ENCODE results near the gene RGL3.
"Not testable (repeated sequence)": the region's sequence is repeated elsewhere in the genome, so short reads cannot be mapped to it uniquely, and the experiment has no call there.

The RGL3 gene, protein sequence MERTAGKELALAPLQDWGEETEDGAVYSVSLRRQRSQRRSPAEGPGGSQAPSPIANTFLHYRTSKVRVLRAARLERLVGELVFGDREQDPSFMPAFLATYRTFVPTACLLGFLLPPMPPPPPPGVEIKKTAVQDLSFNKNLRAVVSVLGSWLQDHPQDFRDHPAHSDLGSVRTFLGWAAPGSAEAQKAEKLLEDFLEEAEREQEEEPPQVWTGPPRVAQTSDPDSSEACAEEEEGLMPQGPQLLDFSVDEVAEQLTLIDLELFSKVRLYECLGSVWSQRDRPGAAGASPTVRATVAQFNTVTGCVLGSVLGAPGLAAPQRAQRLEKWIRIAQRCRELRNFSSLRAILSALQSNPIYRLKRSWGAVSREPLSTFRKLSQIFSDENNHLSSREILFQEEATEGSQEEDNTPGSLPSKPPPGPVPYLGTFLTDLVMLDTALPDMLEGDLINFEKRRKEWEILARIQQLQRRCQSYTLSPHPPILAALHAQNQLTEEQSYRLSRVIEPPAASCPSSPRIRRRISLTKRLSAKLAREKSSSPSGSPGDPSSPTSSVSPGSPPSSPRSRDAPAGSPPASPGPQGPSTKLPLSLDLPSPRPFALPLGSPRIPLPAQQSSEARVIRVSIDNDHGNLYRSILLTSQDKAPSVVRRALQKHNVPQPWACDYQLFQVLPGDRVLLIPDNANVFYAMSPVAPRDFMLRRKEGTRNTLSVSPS

DNA sequence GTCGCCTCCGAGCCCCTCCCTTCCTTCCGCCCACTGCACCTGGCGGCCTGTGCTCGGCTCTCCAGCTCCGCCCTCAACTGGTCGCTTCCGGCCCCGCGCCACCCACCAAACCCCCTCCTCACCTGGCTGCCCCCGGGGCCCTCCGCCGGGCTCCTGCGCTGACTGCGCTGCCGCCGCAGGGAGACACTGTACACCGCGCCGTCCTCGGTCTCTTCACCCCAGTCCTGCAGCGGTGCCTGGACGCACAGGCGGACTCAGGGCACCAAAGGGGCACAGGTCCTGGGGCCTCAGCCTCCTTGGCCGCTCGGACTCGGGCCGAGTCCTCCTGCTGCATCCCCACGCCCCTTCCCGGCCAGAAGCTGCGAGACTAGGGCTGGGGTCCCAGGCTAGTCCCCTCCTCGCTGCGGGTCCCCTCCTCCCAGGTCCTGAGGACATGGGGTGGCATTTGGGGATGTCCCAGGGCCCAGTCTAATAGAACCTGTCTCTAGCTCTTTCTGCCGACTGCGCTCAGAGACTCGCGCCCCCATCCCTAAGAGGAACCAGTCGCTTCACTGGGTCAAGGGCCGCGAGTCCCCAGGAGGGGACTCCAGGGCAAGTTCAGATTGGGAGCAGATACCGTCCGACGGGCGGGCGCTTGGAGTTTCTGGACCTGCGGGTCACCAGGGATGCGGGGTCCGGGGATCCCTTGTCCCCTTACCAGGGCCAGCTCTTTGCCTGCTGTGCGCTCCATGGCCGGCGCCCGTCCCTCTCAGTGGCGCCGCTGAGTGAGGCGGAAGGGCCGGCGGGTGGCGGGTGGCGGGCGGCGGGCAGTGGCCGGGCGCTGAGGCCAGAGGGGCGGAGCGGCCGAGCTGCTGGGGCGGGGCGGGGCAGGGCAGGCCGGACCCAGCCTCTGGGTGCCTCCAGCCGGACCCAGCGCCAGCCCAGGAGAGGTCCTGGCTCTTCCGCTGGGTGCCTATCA lies at the start of gene RGL3:
Gene RGL3, minus strand, starts transcription at position 766 of the 958 bp plus-strand sequence. Its CDS starts 36 bp downstream, at position 730.
- DNase-seq (ENCODE audit: low read depth in 2 of 3, low spot score in 1 of 3) = no peak

GRCh38 chr19:11468266-11468845 lies 49.2 kb upstream of the RGL3 start:
- not testable (repeated sequence) for DNase-seq (ENCODE audit: low read depth in 2 of 3, low spot score in 1 of 3)

- DNase-seq (ENCODE audit: low read depth in 2 of 3, low spot score in 1 of 3) = no peak
Measured at GRCh38 chr19:11465600-11465999, 46.5 kb upstream of the RGL3 start.

GRCh38 chr19:11464333-11465265 lies 45.5 kb upstream of the RGL3 start:
- no peak for DNase-seq (ENCODE audit: low read depth in 2 of 3, low spot score in 1 of 3)

DNA sequence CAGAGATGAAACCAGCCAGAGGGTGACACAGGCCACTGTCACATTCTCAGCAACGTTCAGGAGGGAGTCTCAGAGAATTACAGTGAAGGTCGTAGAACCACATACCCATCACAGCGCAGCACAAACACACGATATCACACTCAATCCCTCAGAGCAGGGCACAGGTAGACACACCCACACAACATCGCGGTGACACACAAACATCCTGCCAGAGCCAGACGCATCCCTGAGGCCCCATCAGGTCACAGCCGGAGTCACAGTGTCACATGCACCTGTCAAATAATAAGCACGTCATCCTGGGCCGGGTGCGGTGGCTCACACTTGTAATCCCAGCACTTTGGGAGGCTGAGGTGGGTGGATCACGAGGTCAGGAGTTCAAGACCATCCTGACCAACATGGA lies 44.3 kb upstream of the RGL3 start:
- DNase-seq (ENCODE audit: low read depth in 2 of 3, low spot score in 1 of 3) = no peak

GRCh38 chr19:11461453-11461852 lies 42.3 kb upstream of the RGL3 start:
- no peak for DNase-seq (ENCODE audit: low read depth in 2 of 3, low spot score in 1 of 3)

DNA sequence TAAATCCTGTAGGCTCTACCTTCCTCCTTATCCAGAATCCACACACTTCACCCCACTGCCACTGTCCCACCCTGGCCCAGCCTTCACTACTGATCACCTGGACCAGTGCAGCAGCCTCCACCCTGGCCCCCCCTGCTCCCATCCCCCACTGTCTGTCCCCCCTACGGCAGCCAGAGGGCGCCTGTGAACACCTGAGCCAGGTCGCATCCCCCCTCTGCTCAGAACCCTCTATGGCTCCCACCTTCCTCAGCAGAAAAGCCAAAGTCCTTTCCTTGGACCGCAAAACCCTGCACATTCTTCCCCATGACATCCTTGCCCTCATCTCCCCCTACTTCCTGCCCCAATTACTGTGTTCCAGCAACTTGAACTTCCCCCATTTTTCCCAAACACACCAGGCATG lies 41.1 kb upstream of the RGL3 start:
- DNase-seq (ENCODE audit: low read depth in 2 of 3, low spot score in 1 of 3) = no peak

GRCh38 chr19:11458912-11459311 lies 39.8 kb upstream of the RGL3 start:
- not testable (repeated sequence) for DNase-seq (ENCODE audit: low read depth in 2 of 3, low spot score in 1 of 3)

GRCh38 chr19:11458236-11458900 lies 39.3 kb upstream of the RGL3 start:
- DNase-seq (ENCODE audit: low read depth in 2 of 3, low spot score in 1 of 3) = no peak

DNA sequence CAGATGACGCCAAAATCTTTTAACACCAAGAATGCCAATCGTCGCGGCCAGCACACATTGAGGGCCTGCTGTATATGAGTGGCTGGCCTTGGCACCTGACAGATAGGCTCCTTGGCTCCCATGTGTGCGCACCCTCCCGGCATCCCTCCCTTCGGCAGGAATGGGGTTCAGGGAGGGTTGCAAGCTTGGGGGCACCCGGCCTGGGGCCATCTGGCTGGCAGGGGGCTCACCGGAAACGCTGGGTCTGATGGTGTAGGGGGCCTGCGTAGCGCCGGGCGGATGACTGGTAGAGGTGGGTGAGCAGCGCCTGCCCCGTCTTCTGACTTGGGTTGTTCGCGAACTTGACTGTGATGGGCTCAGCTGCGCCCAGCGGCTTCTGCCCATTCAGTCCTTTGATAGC lies 38.7 kb upstream of the RGL3 start:
- DNase-seq (ENCODE audit: low read depth in 2 of 3, low spot score in 1 of 3) = no peak

DNA sequence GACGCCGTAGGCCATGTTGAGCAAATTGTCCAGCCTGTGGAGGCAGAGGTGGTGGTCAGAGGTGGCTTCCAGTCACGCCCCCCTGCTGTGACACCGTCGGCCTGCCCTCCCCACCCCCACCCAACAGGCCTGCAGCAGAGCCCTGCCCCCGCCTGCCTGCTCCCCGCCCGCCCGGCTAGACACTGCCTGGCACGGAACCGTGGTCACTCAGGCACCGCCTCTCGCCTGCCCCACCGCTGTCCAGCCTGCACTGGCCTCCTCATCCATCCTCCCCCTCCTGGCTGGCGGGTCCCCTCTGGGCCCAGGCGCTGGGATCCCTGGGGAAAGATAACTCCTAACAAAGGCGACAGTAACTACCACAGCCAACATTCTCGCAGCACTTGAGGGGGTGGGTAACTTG lies 38.0 kb upstream of the RGL3 start:
- DNase-seq (ENCODE audit: low read depth in 2 of 3, low spot score in 1 of 3) = no peak

DNA sequence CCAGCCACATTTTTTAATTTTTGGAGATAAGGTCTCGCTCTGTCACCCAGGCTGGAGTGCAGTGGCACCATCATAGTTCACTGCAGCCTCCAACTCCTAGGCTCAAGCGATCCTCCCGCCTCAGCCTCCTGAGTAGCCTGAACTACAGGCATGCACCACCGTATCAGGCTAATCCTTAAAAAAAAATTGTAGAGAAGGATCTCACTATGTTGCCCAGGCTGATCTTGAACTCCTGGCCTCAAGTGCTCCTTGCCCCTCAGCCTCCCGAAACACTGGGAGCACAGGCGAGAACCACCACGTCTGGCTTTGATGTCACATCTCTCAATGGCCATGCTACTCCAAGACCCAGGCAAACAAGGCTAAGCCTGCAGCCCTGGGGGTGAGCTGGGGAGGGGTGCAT lies 37.5 kb upstream of the RGL3 start:
- DNase-seq (ENCODE audit: low read depth in 2 of 3, low spot score in 1 of 3) = no peak

GRCh38 chr19:11455233-11455554 lies 36.1 kb upstream of the RGL3 start:
- not testable (repeated sequence) for DNase-seq (ENCODE audit: low read depth in 2 of 3, low spot score in 1 of 3)

DNA sequence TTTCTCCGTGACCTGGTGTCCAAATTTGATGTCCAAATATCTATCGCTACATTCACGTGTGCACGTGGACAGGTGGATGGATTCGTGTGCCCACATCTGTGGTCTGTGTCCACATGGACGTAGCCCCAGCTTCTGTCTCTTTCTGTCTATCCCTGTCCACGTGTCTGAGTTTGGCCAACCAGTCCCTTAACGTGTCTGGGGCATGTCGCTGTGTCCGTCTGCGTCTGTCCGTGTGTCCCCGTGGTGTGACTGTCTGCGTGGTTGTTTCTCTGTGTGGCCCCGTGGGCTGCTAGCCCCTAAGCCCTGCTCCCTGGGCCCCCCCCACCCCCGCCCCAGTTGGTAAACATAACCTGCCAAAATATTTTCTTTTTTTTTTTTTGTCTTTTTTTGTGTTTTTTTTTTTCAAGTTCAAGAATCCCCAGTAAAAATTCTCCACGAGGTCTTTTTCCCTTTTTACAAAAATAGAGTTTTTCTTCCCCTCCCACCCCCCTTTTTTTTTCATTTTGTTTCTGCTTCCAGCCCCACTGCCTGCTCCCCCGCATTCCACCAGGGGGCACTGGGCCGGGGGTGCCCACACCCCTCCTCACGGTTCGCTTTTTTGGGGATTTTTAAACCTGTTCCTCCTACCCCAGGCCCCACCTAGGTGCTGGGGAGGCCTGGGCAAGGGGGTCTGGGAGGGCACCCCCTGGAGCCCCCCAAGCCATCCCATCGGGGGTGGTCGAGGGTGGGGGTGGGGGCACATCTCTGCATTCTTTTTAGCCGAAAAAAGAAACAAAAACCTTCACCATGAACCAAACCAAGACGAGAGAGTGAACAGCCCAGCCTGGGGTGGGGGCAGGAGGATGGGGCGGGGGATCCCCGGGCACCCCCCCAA lies 34.6 kb upstream of the RGL3 start:
- DNase-seq (ENCODE audit: low read depth in 2 of 3, low spot score in 1 of 3) = no peak

DNA sequence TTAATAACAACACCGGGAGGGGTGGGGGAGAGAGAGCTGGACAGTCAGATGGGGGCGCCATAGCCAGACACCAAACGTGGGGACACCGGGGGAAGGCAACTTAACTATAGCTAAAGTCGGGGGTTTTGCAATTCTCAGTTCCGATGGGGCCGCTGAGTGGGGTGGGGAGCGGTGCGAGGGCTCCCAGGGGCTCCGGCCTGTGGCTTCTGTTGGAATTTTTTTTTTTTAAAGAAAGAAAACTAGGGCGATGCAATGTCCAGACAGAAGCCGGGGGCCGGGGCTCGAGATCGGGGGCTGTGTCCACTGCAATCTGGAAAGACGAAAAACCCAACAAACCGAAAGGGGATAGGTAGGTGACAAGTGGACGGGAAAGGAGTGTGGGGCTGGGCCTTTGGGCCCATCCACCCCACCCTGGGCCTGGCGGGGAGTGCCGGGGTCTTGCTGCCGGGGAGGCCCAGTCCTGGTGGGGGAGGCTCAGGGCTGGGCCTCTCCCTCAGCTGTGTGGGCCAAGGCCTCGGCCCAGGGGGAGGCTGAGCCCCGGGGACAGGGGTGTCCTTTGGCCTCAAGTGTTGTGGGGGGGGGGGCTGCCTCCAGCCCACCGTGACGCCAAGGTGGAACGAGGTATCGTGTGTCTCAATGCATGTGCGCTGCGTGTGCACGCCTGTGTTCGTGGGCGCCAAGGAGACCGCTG lies 33.7 kb upstream of the RGL3 start:
- no peak for DNase-seq (ENCODE audit: low read depth in 2 of 3, low spot score in 1 of 3)

DNA sequence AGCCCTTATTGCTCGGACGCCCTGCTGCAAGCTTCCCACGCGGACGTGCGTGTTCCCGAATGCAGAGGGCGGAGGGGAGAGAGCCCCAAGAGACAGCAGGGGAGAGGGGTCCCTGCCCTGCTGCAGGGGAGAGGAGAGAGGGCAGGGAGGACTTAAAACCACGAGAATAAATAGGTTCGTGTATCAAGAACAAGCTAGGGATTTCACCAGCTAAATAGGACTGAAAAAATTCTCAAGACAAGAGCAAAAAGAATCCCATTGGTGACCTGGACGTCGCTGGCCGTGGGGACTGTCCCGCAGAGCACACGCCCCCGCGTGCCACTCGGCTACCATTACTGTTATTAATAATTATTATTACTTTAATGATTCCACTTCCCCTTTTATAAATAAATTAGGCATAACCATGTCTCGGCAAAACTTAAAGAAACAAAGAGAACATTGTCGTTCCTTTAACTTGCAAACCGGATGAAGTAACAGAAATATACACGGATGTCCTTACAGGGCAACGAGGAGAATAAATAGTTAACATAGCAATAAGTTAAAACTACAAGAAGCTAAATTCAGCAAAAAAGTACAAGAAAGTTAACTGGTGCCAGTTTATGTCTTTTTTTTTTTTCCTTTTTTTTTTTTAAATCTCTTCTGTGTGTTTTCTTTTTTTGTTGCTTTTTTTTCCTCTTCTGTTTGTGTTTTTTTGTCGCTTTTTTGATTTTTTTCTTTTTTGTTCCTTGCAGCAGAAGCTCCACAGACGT lies 32.9 kb upstream of the RGL3 start:
- DNase-seq (ENCODE audit: low read depth in 2 of 3, low spot score in 1 of 3) = no peak

- no peak for DNase-seq (ENCODE audit: low read depth in 2 of 3, low spot score in 1 of 3)
Measured at GRCh38 chr19:11451327-11451870, 32.3 kb upstream of the RGL3 start.

All from stimulated activated CD4-positive, alpha-beta T cell treated with anti-CD3 and anti-CD28 coated beads, Interleukin-12 subunit alpha, Interleukin-12 subunit beta, amount 100 ng/mL, for 48 hours (primary cell).